NCI-H226 (cell line): ENCODE measurements around the gene CHPT1.
A peak's percentile ranks its signal among the peaks of the same experiment; 100 is the strongest.
"Not testable (repeated sequence)": the region's sequence is repeated elsewhere in the genome, so short reads cannot be mapped to it uniquely, and the experiment has no call there.

ENCODE experiments used
- DNase-seq: peaks from one replicate; pipeline ENCODE4 v3.0.0-alpha.2; 2015

CHPT1 gene

GRCh38 chr12:101729842-101730241 lies 32.4 kb downstream of the CHPT1 start:
- no peak for DNase-seq

DNA sequence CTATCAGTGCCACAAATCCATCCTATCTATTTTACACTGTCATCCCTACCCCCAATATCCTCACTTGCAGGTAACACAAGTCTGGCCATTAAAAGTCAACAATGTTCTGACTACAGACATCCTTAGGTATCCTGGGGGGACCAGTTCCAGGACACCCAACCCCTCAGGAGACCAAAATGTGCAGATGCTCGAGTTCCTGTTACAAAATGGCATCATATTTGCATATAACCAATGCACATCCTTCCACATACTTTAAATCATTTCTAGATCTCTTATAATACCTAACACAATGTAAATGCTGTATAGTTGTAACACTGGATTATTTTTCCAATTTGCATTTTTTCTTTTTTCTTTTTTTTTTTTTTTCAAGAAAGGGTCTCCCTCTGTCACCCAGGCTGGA lies 34.9 kb downstream of the CHPT1 start:
- no peak for DNase-seq

- no peak for DNase-seq
Measured at GRCh38 chr12:101733166-101733565, 35.7 kb downstream of the CHPT1 start.

- not testable (repeated sequence) for DNase-seq
Measured at GRCh38 chr12:101734482-101734881, 37.0 kb downstream of the CHPT1 start.

GRCh38 chr12:101737476-101737875 lies 40.0 kb downstream of the CHPT1 start:
- no peak for DNase-seq

DNA sequence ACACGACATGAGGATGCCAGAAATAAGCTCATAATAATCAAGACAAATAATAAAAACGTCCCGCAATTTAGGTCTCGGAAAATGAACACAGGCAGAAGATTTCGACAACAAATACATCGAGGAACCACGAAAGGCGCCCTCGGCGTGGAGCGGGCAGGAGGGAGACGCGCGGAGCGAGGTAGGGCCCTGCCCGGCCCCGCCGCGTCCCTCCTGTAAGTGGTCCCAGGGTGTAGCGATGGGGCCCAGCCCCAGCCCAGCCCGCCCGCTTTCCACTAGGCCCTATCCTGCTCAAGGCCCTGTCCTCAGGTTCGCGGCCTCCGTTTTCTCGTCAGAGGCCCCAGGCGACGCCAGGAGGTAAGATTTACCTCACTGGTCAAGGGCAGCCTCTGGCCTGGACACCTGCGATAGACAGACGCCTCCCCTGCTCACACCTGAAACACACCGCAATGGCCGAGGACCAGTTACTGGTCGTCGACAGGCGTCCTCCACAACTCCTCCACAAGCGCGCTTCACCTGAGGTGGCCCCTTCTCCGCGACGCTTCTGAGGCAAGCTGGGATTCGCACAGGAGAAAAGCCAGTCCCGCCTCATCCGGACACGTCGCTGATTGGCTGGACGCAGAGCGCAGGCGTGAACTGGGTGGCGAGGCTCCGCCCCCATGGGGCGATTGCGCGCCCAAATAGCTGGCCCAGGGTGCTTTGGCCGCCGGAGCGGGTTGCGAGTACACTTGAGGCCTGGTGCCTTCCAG lies 41.7 kb downstream of the CHPT1 start, which contains the start of gene SYCP3:
Gene SYCP3 (minus strand): TSS at position 543 of the 746 bp plus-strand sequence. CDS start 1,527 bp downstream, outside the sequence.
- no peak for DNase-seq

DNA sequence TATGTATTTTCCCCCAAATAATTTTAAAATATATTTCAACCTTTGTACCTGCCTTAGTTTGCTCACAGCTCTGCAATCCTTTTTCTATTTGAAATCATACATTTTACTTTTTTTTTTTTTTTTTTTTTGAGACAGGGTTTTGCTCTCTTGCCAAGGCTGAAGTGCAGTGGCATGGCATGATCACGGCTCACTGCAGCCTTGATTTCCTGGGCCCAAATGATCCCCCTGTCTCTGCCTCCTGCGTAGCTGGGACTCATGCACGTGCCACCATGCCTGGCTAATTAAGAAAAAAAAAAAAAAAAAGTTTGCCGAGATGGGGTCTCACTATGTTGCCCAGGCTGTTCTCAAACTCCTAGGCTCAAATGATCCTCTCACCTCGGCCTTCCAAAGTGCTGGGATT lies 43.1 kb downstream of the CHPT1 start:
- no peak for DNase-seq

DNA sequence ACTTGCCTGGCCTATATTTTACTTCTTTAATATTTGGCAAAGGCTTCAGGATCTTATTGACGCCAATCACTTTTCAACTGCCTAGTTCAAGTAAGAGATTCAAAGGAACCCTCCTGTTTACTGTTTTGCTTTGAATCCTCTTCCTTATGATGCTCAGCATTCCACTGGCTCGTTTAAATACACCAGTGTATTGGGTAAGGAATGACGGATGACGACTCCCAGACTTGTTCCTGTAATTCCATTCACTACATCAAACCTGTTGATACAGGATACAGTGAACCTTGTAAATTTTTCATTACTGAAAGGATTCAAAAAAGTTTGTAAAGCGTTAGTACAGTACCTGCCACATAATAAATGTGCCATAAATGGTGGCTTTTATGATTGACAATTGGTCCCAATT lies 43.5 kb downstream of the CHPT1 start:
- DNase-seq, result no peak

DNA sequence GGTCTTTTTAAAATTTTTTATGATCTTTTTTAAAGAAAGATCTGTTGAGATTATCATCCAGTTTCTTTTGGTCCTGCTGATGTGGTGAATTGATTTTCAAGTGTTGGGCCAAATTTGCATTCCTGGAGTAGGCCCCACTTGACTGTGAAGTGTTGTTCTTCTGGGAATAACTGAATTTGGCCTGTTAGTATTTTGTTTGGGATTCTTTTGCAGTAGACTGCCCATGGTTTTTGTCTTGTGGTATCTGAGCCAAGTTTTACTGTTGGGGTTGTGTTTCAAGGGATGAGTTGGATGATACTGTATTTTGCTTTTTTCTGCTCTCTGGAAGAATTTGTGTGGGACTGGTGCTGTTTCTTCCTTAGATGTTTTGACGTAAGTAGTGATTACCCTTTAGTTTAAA lies 45.8 kb downstream of the CHPT1 start:
- DNase-seq, result no peak

- DNase-seq, result no peak
Measured at GRCh38 chr12:101743724-101744472, 46.5 kb downstream of the CHPT1 start.

DNA sequence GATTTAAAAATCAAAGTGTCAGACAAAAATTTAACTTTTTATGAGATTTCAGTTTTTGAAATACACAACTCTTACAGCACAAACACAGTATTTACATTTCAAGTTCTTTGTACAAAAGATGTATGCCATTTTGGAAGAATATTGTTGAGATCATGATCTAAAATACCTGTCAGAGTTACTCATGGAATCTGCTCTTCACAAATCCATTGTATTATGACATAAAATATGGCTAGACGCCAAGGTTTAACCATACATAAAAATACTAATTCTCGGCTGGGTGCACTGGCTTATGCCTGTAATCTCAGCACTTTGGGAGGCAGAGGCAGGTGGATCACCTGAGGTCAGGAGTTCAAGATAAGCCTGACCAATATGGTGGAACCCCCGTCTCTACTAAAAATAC lies 48.0 kb downstream of the CHPT1 start:
- DNase-seq, result no peak

GRCh38 chr12:101746196-101746595 lies 48.8 kb downstream of the CHPT1 start:
- DNase-seq, result no peak

DNA sequence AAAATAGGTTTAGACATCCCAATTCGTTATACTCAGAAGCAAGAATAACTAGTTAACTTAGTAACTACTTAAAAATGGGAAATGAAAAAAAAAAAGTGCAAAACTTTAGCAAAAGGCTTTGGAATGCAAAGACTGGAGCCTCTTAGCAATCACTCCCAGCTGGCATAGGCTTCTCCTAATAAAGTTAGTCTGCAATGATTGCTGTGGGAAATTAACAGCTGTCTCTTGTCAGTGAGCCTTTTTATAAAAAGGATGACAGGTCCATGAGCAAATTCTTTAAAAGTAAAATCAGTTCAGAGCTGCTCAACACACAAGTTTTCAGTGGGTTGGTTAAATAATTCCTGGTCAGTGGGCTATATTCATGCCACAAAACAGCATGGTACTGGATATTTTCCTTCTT lies 49.2 kb downstream of the CHPT1 start:
- no peak for DNase-seq

DNA sequence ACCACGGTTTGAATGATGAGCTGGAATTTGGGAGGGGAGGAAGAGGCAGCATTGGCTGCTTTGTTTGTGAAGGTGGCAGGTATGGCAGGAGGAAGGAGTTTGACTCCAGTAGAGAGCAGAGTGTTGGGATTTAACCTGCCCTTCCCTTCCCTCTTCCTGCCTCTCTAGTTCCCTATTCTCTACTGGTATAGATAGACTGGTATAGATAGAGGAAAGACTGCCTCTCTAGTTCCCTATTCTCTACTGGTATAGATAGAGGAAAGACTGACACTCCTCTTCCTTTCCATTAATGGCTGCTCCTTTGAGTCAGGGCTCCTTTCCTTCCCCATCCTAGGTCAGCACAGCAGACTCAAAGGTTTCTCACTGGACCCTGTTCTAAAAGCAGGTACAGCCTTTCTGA lies 50.3 kb downstream of the CHPT1 start:
- DNase-seq, result no peak

DNA sequence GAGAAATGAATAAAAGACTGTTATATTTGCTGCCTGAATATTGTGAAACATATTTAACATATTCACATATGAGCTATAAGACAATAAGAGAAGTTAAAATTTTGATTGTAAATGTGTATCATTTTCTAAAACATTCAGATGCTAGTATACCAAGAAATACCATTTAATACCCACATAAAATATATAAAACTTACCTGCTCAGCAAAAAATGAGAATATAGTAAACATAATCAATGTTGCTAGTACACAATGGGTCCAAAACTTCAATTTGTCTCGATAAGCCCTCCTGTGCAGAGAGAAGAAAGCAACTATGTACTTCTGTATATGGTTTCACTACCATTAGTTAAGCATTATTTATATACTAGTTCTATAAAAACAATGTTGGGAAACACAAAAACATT lies 51.5 kb downstream of the CHPT1 start:
- DNase-seq, result no peak

DNA sequence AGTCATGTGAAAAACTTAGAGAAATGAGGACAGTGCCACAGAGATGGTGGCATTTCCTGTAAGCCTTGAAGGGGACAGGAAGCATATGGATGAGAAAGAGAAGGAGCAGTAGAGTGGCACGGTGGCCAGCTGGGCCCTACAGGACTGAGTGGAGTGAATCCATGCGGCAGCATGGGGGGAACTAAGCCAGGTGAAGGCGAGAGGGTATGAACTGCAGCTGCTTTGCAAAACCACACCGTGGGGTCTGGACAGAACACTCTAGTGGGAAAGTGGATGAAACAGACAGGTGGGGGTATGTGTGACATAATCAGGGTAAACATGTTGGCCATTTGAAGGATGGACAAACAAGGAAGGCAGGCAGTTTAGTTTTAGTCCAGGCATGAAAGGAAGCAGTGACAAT lies 52.2 kb downstream of the CHPT1 start:
- DNase-seq, result no peak

- DNase-seq, result no peak
Measured at GRCh38 chr12:101750152-101750551, 52.7 kb downstream of the CHPT1 start.

GRCh38 chr12:101759396-101760047 lies 62.1 kb downstream of the CHPT1 start:
- peak; percentile 23 for DNase-seq

DNA sequence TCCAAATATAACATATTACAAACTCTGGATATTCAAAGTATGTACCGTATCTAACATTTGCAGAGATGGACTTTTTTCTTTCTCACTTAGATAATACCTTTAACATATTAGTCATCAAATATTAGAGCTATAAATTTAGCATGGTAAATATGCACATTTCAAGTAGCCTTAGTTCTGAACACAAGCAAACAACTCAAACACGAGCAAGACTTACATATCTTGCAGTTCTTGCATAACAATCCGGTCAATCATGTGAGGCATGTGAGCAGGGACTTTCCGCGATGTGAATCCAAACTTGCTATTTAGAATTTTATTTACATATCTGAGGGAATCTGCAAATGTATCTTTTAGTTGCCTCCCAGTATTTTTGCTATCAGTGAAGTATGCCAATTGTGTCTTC lies 63.9 kb downstream of the CHPT1 start:
- DNase-seq, result peak; percentile 37

DNA sequence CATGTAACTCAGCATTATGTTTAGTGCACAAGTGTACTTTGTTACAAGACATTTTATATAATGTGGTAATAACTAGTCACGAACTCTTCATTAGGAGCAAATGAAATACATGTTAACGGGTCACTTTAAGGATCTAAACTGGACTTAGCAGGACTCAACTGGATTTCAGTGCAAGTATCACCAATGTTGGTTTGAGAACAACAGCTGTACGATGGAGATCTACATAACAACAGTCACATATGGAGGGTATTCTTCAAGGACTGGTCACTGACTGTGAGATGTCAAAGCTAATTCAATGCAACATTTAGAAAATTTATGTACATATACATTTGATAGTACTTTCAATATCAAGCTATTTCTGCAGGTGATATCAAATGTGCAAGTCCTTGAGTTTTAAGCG lies 64.3 kb downstream of the CHPT1 start:
- no peak for DNase-seq

GRCh38 chr12:101763246-101763931 lies 65.9 kb downstream of the CHPT1 start:
- no peak for DNase-seq

DNA sequence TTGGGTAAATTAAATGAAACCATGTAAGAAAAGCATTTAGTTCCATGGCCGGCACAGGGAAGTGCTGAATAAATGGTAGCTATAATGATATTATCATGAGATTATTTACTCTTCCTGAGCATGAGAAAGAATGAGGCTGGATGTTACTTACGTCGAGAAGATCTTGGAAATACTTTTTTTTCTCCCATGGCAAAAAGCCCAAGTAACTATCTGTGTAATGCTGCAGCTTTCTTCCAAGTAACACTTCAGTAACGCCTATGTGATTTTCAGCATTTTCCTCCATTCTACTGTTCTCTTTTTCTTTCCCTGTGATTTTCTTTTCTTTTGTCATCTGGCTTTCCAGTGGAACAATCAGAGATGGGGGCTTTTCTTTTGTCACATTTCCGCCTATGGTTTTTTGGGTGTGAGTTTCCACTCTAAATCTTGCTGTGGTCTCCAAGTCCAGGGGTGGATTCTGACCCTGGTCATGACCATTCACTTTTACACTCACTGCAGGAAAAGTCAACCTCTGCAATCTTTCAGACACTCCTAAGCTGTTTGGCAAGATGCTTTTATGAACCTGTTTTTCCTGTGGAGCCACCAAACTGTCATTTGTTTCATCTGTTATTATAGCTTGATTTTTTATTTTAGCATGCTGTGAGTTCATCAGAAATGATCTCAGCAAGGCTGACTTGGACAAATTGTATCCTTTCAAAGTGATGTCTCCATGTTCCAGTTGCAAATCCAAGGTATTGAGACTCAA lies 66.8 kb downstream of the CHPT1 start:
- no peak for DNase-seq

GRCh38 chr12:101767537-101767936 lies 70.1 kb downstream of the CHPT1 start:
- no peak for DNase-seq
